ENCODE results near the gene ZNF277. TPM values are rescaled to one million over a fixed set of nuclear protein-coding genes. Genes with fewer than 3 reads are reported as not detected.

The ZNF277 gene
- total RNA-seq, 4 donors from 2014 or later = 17.1 to 38.4 (median 29.5) TPM

- Histone ChIP-seq H3K9me3 (no peaks in the 10 kb centered on the region), H3K27me3 (no peaks in the 10 kb centered on the region), H3K4me1 (peaks cover 2 to 42% (median 9%) of the 10 kb centered on the region in 3 donors), H3K27ac (no peak overlapping the region), H3K4me3 (no peak overlapping the region), H3K36me3 (no peaks in the 10 kb centered on the region)
- no peak for TF ChIP-seq EP300 (IDR thresholded peaks at IDR 0.05)
- TF ChIP-seq CTCF (IDR thresholded peaks at IDR 0.05) = no peak
- no peak for TF ChIP-seq POLR2AphosphoS5 (IDR thresholded peaks at IDR 0.05)
- TF ChIP-seq POLR2A (IDR thresholded peaks at IDR 0.05) = no peak
- ATAC-seq = no peak
- 100% methylated on average over 1 to 2 of the region's 2 CpGs for WGBS, 2 donors (ENCODE audit: low coverage in 1 of 2)
Observed at GRCh38 chr7:112212571-112212970, 6.1 kb downstream of the ZNF277 start.

GRCh38 chr7:112213735-112214134, 7.2 kb downstream of the ZNF277 start:
- Histone ChIP-seq H3K4me3 (no peak overlapping the region), H3K27ac (no peak overlapping the region)
- 80 to 86% methylated on average over 1 of the region's 1 CpG for WGBS, 2 donors (ENCODE audit: low coverage in 1 of 2)

GRCh38 chr7:112214268-112214667, 7.8 kb downstream of the ZNF277 start:
- ATAC-seq = no peak
- no peaks in the 10 kb centered on the region for H3K27me3 ChIP-seq

More at GRCh38 chr7:112213735-112214134, 7.2 kb downstream of the ZNF277 start:
- H3K9me3 ChIP-seq = no peaks in the 10 kb centered on the region
- H3K27me3 ChIP-seq = no peaks in the 10 kb centered on the region
- no peak for TF ChIP-seq CTCF (IDR thresholded peaks at IDR 0.05)
- no peak for TF ChIP-seq POLR2AphosphoS5 (IDR thresholded peaks at IDR 0.05)
- no peak for TF ChIP-seq EP300 (IDR thresholded peaks at IDR 0.05)
- no peak for TF ChIP-seq POLR2A (IDR thresholded peaks at IDR 0.05)
- ATAC-seq = no peak
- peaks cover 2 to 35% (median 9%) of the 10 kb centered on the region in 3 donors for H3K4me1 ChIP-seq
- H3K36me3 ChIP-seq = no peaks in the 10 kb centered on the region

GRCh38 chr7:112214883-112215282, 8.4 kb downstream of the ZNF277 start:
- 88 to 100% methylated on average over 1 to 2 of the region's 2 CpGs for WGBS, 2 donors (ENCODE audit: low coverage in 1 of 2)
- ATAC-seq = no peak
- H3K9me3 ChIP-seq = no peaks in the 10 kb centered on the region
- peaks cover 2 to 35% (median 9%) of the 10 kb centered on the region in 3 donors for H3K4me1 ChIP-seq
- no peaks in the 10 kb centered on the region for H3K27me3 ChIP-seq
- no peak overlapping the region for H3K27ac ChIP-seq
- no peak overlapping the region for H3K4me3 ChIP-seq
- H3K36me3 ChIP-seq = no peaks in the 10 kb centered on the region
- TF ChIP-seq EP300 (IDR thresholded peaks at IDR 0.05) (no peak), POLR2A (IDR thresholded peaks at IDR 0.05) (no peak), CTCF (IDR thresholded peaks at IDR 0.05) (no peak), POLR2AphosphoS5 (IDR thresholded peaks at IDR 0.05) (no peak)

More at GRCh38 chr7:112214268-112214667, 7.8 kb downstream of the ZNF277 start:
- Histone ChIP-seq H3K36me3 (no peaks in the 10 kb centered on the region), H3K27ac (no peak overlapping the region), H3K4me1 (peaks cover 2 to 35% (median 9%) of the 10 kb centered on the region in 3 donors), H3K9me3 (no peaks in the 10 kb centered on the region), H3K4me3 (no peak overlapping the region)
- TF ChIP-seq EP300 (IDR thresholded peaks at IDR 0.05) = no peak
- no peak for TF ChIP-seq CTCF (IDR thresholded peaks at IDR 0.05)
- TF ChIP-seq POLR2AphosphoS5 (IDR thresholded peaks at IDR 0.05) = no peak
- no peak for TF ChIP-seq POLR2A (IDR thresholded peaks at IDR 0.05)

- H3K27ac ChIP-seq = no peak overlapping the region
- no peak overlapping the region for H3K4me3 ChIP-seq
- H3K9me3 ChIP-seq = no peaks in the 10 kb centered on the region
- WGBS, 2 donors (ENCODE audit: low coverage in 1 of 2) = 57 to 76% methylated on average over 4 of the region's 4 CpGs
- no peak for ATAC-seq
- no peaks in the 10 kb centered on the region for H3K27me3 ChIP-seq
- H3K36me3 ChIP-seq = no peaks in the 10 kb centered on the region
- no peak for TF ChIP-seq CTCF (IDR thresholded peaks at IDR 0.05)
- no peak for TF ChIP-seq EP300 (IDR thresholded peaks at IDR 0.05)
- no peak for TF ChIP-seq POLR2AphosphoS5 (IDR thresholded peaks at IDR 0.05)
- TF ChIP-seq POLR2A (IDR thresholded peaks at IDR 0.05) = no peak
- peaks cover 2 to 35% (median 9%) of the 10 kb centered on the region in 3 donors for H3K4me1 ChIP-seq
Observed at GRCh38 chr7:112215787-112216186, 9.3 kb downstream of the ZNF277 start.
